Stomach (tissue), 4 donors: ENCODE results near the gene ZPBP.

Experiments used
- CTCF ChIP-seq, 7 experiments: fragments of 450-650 bp in 4 of 7; fragments of 200-600 bp in 3 of 7; sonication (generic) in 3 of 7; IDR thresholded peaks; one replicate each; pipeline ENCODE4 v1.5.1; 2016 to 2019; ENCODE audit warnings: antibody characterized with exemption in 7 of 7, control low read depth in 2 of 7, mild to moderate bottlenecking in 1 of 7
- POLR2AphosphoS5 ChIP-seq, 3 donors: sonication (generic); formaldehyde crosslinking; IDR thresholded peaks; one replicate each; pipeline ENCODE4 v1.6.1; 2016; ENCODE audit warnings: antibody characterized with exemption in 3 of 3

- no peak for TF ChIP-seq CTCF (IDR thresholded peaks at IDR 0.05)
- TF ChIP-seq POLR2AphosphoS5 (IDR thresholded peaks at IDR 0.05) = no peak
These were observed 28.2 kb upstream of the ZPBP start for GRCh38 chr7:50121286-50121685.
